Gastrocnemius medialis (tissue), 4 donors: Measurements from ENCODE around the gene PITX1.

Experiments
- CTCF ChIP-seq, 5 experiments: fragments of 450-650 bp in 3 of 5; fragments of 200-600 bp in 2 of 5; sonication (generic) in 2 of 5; IDR thresholded peaks in 4 of 5; conservative IDR thresholded peaks in 1 of 5; 1 replicate in 4 of 5; 2 replicates in 1 of 5; pipeline ENCODE4 v1.5.1; 2016 to 2019; ENCODE audit warnings: antibody characterized with exemption in 5 of 5, mild to moderate bottlenecking in 3 of 5, moderate library complexity in 3 of 5
- POLR2A ChIP-seq, 2 donors: fragments of 450-650 bp; IDR thresholded peaks; one replicate each; pipeline ENCODE4 v1.6.1; 2017; ENCODE audit warnings: antibody characterized with exemption in 2 of 2, mild to moderate bottlenecking in 2 of 2, moderate library complexity in 2 of 2

- TF ChIP-seq POLR2A (IDR thresholded peaks at IDR 0.05) (no peak), CTCF (IDR thresholded peaks at IDR 0.05 in 4 of 5, conservative IDR thresholded peaks at IDR 0.05 in 1 of 5) (no peak)
Measured at GRCh38 chr5:135020111-135020895, 13.7 kb downstream of the PITX1 start.
